Activated CD8-positive, alpha-beta T cell treated with anti-CD3 and anti-CD28 coated beads, Interleukin-2, amount 10 ng/mL, durations not matched to agents 7 days and 5 days (primary cell): Measurements from ENCODE around the gene DUSP1. TPM values are rescaled to one million over a fixed set of nuclear protein-coding genes. Genes with fewer than 3 reads are reported as not detected.
A peak's percentile ranks its signal among the peaks of the same experiment; 100 is the strongest.

ENCODE experiments used
- ATAC-seq: fragments of 150-1000 bp; cut with Tn5 transposase; one replicate; pipeline ENCODE4 v1.10.0; 2021; ENCODE audit warnings: moderate library complexity
- CTCF ChIA-PET: fragments of 350-600 bp; sonication (Branson Sonifier 250); formaldehyde crosslinking; loops from one replicate; lab custom pipeline; 2021; ENCODE audit warnings: antibody characterized with exemption; lab: Charles Lee
- POLR2A ChIA-PET: fragments of 350-600 bp; sonication (Branson Sonifier 250); formaldehyde crosslinking; loops from one replicate; lab custom pipeline; 2021; ENCODE audit warnings: antibody characterized with exemption; lab: Charles Lee
- DNase-seq: peaks from one replicate; pipeline ENCODE4 v3.0.0-alpha.2; 2020
- H3K27ac Mint-ChIP-seq: one replicate; pipeline ENCODE4 v1.8.0; 2021; ENCODE audit warnings: mild to moderate bottlenecking, mixed read lengths
- H3K27me3 Mint-ChIP-seq: one replicate; pipeline ENCODE4 v1.8.0; 2021; ENCODE audit warnings: low read depth, mixed read lengths
- H3K36me3 Mint-ChIP-seq: one replicate; pipeline ENCODE4 v1.8.0; 2021; ENCODE audit warnings: low read depth, mixed read lengths
- H3K4me1 Mint-ChIP-seq: one replicate; pipeline ENCODE4 v1.8.0; 2021; ENCODE audit warnings: low read depth, mixed read lengths
- H3K4me3 Mint-ChIP-seq: one replicate; pipeline ENCODE4 v1.8.0; 2021; ENCODE audit warnings: mild to moderate bottlenecking, mixed read lengths
- H3K9me3 Mint-ChIP-seq: one replicate; pipeline ENCODE4 v1.8.0; 2022; ENCODE audit warnings: mixed read lengths; ENCODE audit not compliant: insufficient read depth
- total RNA-seq, 2 experiments: library from RNA; stranded (reverse); gene quantifications; one replicate each; pipeline ENCODE4 v1.2.3, GENCODE V29; 2021

DUSP1 gene
- total RNA-seq, 2 experiments from 2014 or later, result 55.6 to 56.6 TPM

GRCh38 chr5:172796306-172796705, 25.3 kb upstream of the DUSP1 start:
- no peak for ATAC-seq
- Mint-ChIP-seq H3K4me3 (no peak overlapping the region), H3K36me3 (no peaks in the 10 kb centered on the region)

GRCh38 chr5:172795318-172795977, 24.5 kb upstream of the DUSP1 start:
- Mint-ChIP-seq H3K4me1 (peaks cover 16% of the 10 kb centered on the region), H3K9me3 (no peaks in the 10 kb centered on the region), H3K36me3 (no peaks in the 10 kb centered on the region), H3K27me3 (no peaks in the 10 kb centered on the region), H3K27ac (no peak overlapping the region), H3K4me3 (no peak overlapping the region)
- ChIA-PET CTCF (interaction anchor here (0.6 to 2.5 kb wide), 3 partner anchors 10 to 138 kb away, joined by 3 to 7 read pairs (median 5); no protein-coding TSS in a partner anchor), POLR2A (no interaction called here)
- ATAC-seq, result no peak
- no peak for DNase-seq

More at GRCh38 chr5:172796306-172796705, 25.3 kb upstream of the DUSP1 start:
- no peaks in the 10 kb centered on the region for H3K9me3 Mint-ChIP-seq
- POLR2A ChIA-PET, result no interaction called here
- peaks cover 16% of the 10 kb centered on the region for H3K4me1 Mint-ChIP-seq
- DNase-seq, result no peak
- no peak overlapping the region for H3K27ac Mint-ChIP-seq
- CTCF ChIA-PET, result interaction anchor here (0.6 kb wide), 1 partner anchor 10 kb away, joined by 3 read pairs; no protein-coding TSS in a partner anchor
- H3K27me3 Mint-ChIP-seq, result no peaks in the 10 kb centered on the region

GRCh38 chr5:172793577-172794488, 22.8 kb upstream of the DUSP1 start:
- ChIA-PET CTCF (interaction anchor here (1.3 to 2.5 kb wide), 3 partner anchors 22 to 79 kb away, joined by 3 to 7 read pairs (median 6); partner anchors contain the start of gene DUSP1), POLR2A (interaction anchor here (0.5 to 1.6 kb wide), 4 partner anchors 14 to 60 kb away, joined by 3 to 6 read pairs (median 4); partner anchors contain the start of gene DUSP1)
- no peaks in the 10 kb centered on the region for H3K27me3 Mint-ChIP-seq
- no peak overlapping the region for H3K4me3 Mint-ChIP-seq
- H3K27ac Mint-ChIP-seq, result no peak overlapping the region
- no peaks in the 10 kb centered on the region for H3K36me3 Mint-ChIP-seq
- no peaks in the 10 kb centered on the region for H3K9me3 Mint-ChIP-seq
- H3K4me1 Mint-ChIP-seq, result peaks cover 19% of the 10 kb centered on the region
- DNase-seq (no peak), ATAC-seq (no peak)

GRCh38 chr5:172792701-172793570, 21.9 kb upstream of the DUSP1 start:
- H3K27me3 Mint-ChIP-seq, result no peaks in the 10 kb centered on the region
- ChIA-PET CTCF (interaction anchor here (1.3 to 2.5 kb wide), 3 partner anchors 21 to 78 kb away, joined by 3 to 7 read pairs (median 6); partner anchors contain the start of gene DUSP1), POLR2A (interaction anchor here (0.5 to 1.6 kb wide), 4 partner anchors 16 to 61 kb away, joined by 3 to 6 read pairs (median 4); partner anchors contain the start of gene DUSP1)
- H3K4me1 Mint-ChIP-seq, result peaks cover 22% of the 10 kb centered on the region
- no peak for DNase-seq
- no peaks in the 10 kb centered on the region for H3K9me3 Mint-ChIP-seq
- no peak overlapping the region for H3K4me3 Mint-ChIP-seq
- H3K27ac Mint-ChIP-seq, result no peak overlapping the region
- H3K36me3 Mint-ChIP-seq, result no peaks in the 10 kb centered on the region
- no peak for ATAC-seq

- Mint-ChIP-seq H3K27ac (no peak overlapping the region), H3K36me3 (no peaks in the 10 kb centered on the region), H3K4me1 (peaks cover 17% of the 10 kb centered on the region), H3K27me3 (no peaks in the 10 kb centered on the region), H3K4me3 (no peak overlapping the region), H3K9me3 (no peaks in the 10 kb centered on the region)
- CTCF ChIA-PET, result no interaction called here
- ATAC-seq, result no peak
- POLR2A ChIA-PET, result interaction anchor here (0.7 to 1.3 kb wide), 3 partner anchors 9 to 20 kb away, joined by 3 to 4 read pairs (median 4); no protein-coding TSS in a partner anchor
- DNase-seq, result no peak
Measured at GRCh38 chr5:172791726-172792445, 20.9 kb upstream of the DUSP1 start.

GRCh38 chr5:172791286-172791685, 20.3 kb upstream of the DUSP1 start:
- H3K4me3 Mint-ChIP-seq, result no peak overlapping the region
- ChIA-PET CTCF (no interaction called here), POLR2A (interaction anchor here (0.7 to 1.0 kb wide), 2 partner anchors 9 to 14 kb away, joined by 3 to 4 read pairs; no protein-coding TSS in a partner anchor)
- no peaks in the 10 kb centered on the region for H3K9me3 Mint-ChIP-seq
- no peak overlapping the region for H3K27ac Mint-ChIP-seq
- DNase-seq (no peak), ATAC-seq (no peak)
- H3K36me3 Mint-ChIP-seq, result no peaks in the 10 kb centered on the region
- peaks cover 17% of the 10 kb centered on the region for H3K4me1 Mint-ChIP-seq
- no peaks in the 10 kb centered on the region for H3K27me3 Mint-ChIP-seq

- Mint-ChIP-seq H3K9me3 (no peaks in the 10 kb centered on the region), H3K27me3 (no peaks in the 10 kb centered on the region), H3K27ac (no peak overlapping the region), H3K4me1 (peaks cover 17% of the 10 kb centered on the region), H3K4me3 (no peak overlapping the region), H3K36me3 (no peaks in the 10 kb centered on the region)
- DNase-seq, result no peak
- POLR2A ChIA-PET, result interaction anchor here (1.0 kb wide), 1 partner anchor 13 kb away, joined by 4 read pairs; no protein-coding TSS in a partner anchor
- CTCF ChIA-PET, result interaction anchor here (0.8 to 0.9 kb wide), 2 partner anchors 12 to 19 kb away, joined by 3 read pairs; no protein-coding TSS in a partner anchor
- no peak for ATAC-seq
Measured at GRCh38 chr5:172790496-172790889, 19.5 kb upstream of the DUSP1 start.

GRCh38 chr5:172789687-172790495, 18.9 kb upstream of the DUSP1 start:
- no peak for ATAC-seq
- no peaks in the 10 kb centered on the region for H3K36me3 Mint-ChIP-seq
- CTCF ChIA-PET, result interaction anchor here (0.8 to 0.9 kb wide), 2 partner anchors 12 to 18 kb away, joined by 3 read pairs; no protein-coding TSS in a partner anchor
- no peaks in the 10 kb centered on the region for H3K27me3 Mint-ChIP-seq
- peaks cover 17% of the 10 kb centered on the region for H3K4me1 Mint-ChIP-seq
- H3K9me3 Mint-ChIP-seq, result no peaks in the 10 kb centered on the region
- POLR2A ChIA-PET, result no interaction called here
- no peak overlapping the region for H3K27ac Mint-ChIP-seq
- no peak overlapping the region for H3K4me3 Mint-ChIP-seq
- no peak for DNase-seq

GRCh38 chr5:172788771-172789686, 18.0 kb upstream of the DUSP1 start:
- POLR2A ChIA-PET, result interaction anchor here (1.2 kb wide), 1 partner anchor 18 kb away, joined by 4 read pairs; the partner anchor contains the start of gene DUSP1
- H3K27me3 Mint-ChIP-seq, result peaks cover 2% of the 10 kb centered on the region
- H3K4me1 Mint-ChIP-seq, result peaks cover 17% of the 10 kb centered on the region
- DNase-seq (no peak), ATAC-seq (peak; percentile 31)
- CTCF ChIA-PET, result interaction anchor here (0.9 to 1.0 kb wide), 3 partner anchors 10 to 24 kb away, joined by 3 read pairs; no protein-coding TSS in a partner anchor
- no peak overlapping the region for H3K27ac Mint-ChIP-seq
- no peaks in the 10 kb centered on the region for H3K9me3 Mint-ChIP-seq
- no peak overlapping the region for H3K4me3 Mint-ChIP-seq
- H3K36me3 Mint-ChIP-seq, result no peaks in the 10 kb centered on the region
